ENCODE measurements around the gene CRB1. TPM values are rescaled to one million over a fixed set of nuclear protein-coding genes. Genes with fewer than 3 reads are reported as not detected.

Gene CRB1
- total RNA-seq, 2 experiments from 2014 or later = 0.09 TPM; not detected in 1

- Mint-ChIP-seq H3K27ac (no peak overlapping the region), H3K36me3 (no peaks in the 10 kb centered on the region), H3K4me3 (no peak overlapping the region), H3K9me3 (no peaks in the 10 kb centered on the region), H3K27me3 (peaks cover 8% of the 10 kb centered on the region), H3K4me1 (no peaks in the 10 kb centered on the region)
- POLR2A ChIA-PET = no interaction called here
- DNase-seq (no peak), ATAC-seq (ENCODE audit: low read depth) (no peak)
Measured at GRCh38 chr1:197444755-197445154, 176.7 kb downstream of the CRB1 start.

- Mint-ChIP-seq H3K9me3 (no peaks in the 10 kb centered on the region), H3K4me3 (no peak overlapping the region), H3K36me3 (no peaks in the 10 kb centered on the region), H3K27ac (no peak overlapping the region), H3K27me3 (no peaks in the 10 kb centered on the region), H3K4me1 (no peaks in the 10 kb centered on the region)
- ATAC-seq (ENCODE audit: low read depth) = no peak
- POLR2A ChIA-PET = no interaction called here
- DNase-seq = no peak
Measured at GRCh38 chr1:197448121-197448779, 180.2 kb downstream of the CRB1 start.

- Mint-ChIP-seq H3K36me3 (no peaks in the 10 kb centered on the region), H3K4me3 (no peak overlapping the region), H3K9me3 (no peaks in the 10 kb centered on the region), H3K27ac (no peak overlapping the region), H3K4me1 (no peaks in the 10 kb centered on the region), H3K27me3 (peaks cover 2% of the 10 kb centered on the region)
- ATAC-seq (ENCODE audit: low read depth) (no peak), DNase-seq (no peak)
- POLR2A ChIA-PET = no interaction called here
Measured at GRCh38 chr1:197451381-197451780, 183.3 kb downstream of the CRB1 start.

GRCh38 chr1:197453376-197454058 is 185.5 kb downstream of the CRB1 start:
- Mint-ChIP-seq H3K9me3 (no peaks in the 10 kb centered on the region), H3K4me1 (no peaks in the 10 kb centered on the region), H3K27me3 (peaks cover 2% of the 10 kb centered on the region), H3K4me3 (no peak overlapping the region), H3K36me3 (no peaks in the 10 kb centered on the region), H3K27ac (no peak overlapping the region)
- ATAC-seq (ENCODE audit: low read depth) = no peak
- POLR2A ChIA-PET = no interaction called here
- no peak for DNase-seq

- POLR2A ChIA-PET = no interaction called here
- ATAC-seq (ENCODE audit: low read depth) (no peak), DNase-seq (no peak)
- Mint-ChIP-seq H3K27me3 (peaks cover 6% of the 10 kb centered on the region), H3K27ac (no peak overlapping the region), H3K4me3 (no peak overlapping the region), H3K36me3 (no peaks in the 10 kb centered on the region), H3K9me3 (no peaks in the 10 kb centered on the region), H3K4me1 (no peaks in the 10 kb centered on the region)
Measured at GRCh38 chr1:197462539-197462938, 194.5 kb downstream of the CRB1 start.

GRCh38 chr1:197463142-197463541 is 195.1 kb downstream of the CRB1 start:
- ATAC-seq (ENCODE audit: low read depth) (no peak), DNase-seq (no peak)
- Mint-ChIP-seq H3K27me3 (peaks cover 8% of the 10 kb centered on the region), H3K4me1 (no peaks in the 10 kb centered on the region), H3K27ac (no peak overlapping the region), H3K4me3 (no peak overlapping the region), H3K9me3 (no peaks in the 10 kb centered on the region), H3K36me3 (no peaks in the 10 kb centered on the region)
- POLR2A ChIA-PET = no interaction called here

GRCh38 chr1:197464044-197464443 is 196.0 kb downstream of the CRB1 start:
- H3K9me3 Mint-ChIP-seq = no peaks in the 10 kb centered on the region
- no peaks in the 10 kb centered on the region for H3K36me3 Mint-ChIP-seq
- no peak overlapping the region for H3K27ac Mint-ChIP-seq
- H3K27me3 Mint-ChIP-seq = peaks cover 8% of the 10 kb centered on the region
- ATAC-seq (ENCODE audit: low read depth) = no peak
- no peak for DNase-seq
- H3K4me1 Mint-ChIP-seq = no peaks in the 10 kb centered on the region
- POLR2A ChIA-PET = no interaction called here
- H3K4me3 Mint-ChIP-seq = no peak overlapping the region

- no peak overlapping the region for H3K4me3 Mint-ChIP-seq
- H3K27ac Mint-ChIP-seq = no peak overlapping the region
- H3K9me3 Mint-ChIP-seq = no peaks in the 10 kb centered on the region
- DNase-seq (no peak), ATAC-seq (ENCODE audit: low read depth) (no peak)
- peaks cover 3% of the 10 kb centered on the region for H3K4me1 Mint-ChIP-seq
- POLR2A ChIA-PET = no interaction called here
- H3K27me3 Mint-ChIP-seq = peaks cover 8% of the 10 kb centered on the region
- H3K36me3 Mint-ChIP-seq = no peaks in the 10 kb centered on the region
Measured at GRCh38 chr1:197465528-197466327, 197.7 kb downstream of the CRB1 start.

GRCh38 chr1:197466813-197467212 is 198.8 kb downstream of the CRB1 start:
- peaks cover 3% of the 10 kb centered on the region for H3K4me1 Mint-ChIP-seq
- no peaks in the 10 kb centered on the region for H3K9me3 Mint-ChIP-seq
- H3K27ac Mint-ChIP-seq = no peak overlapping the region
- DNase-seq = no peak
- H3K27me3 Mint-ChIP-seq = peaks cover 9% of the 10 kb centered on the region
- H3K36me3 Mint-ChIP-seq = no peaks in the 10 kb centered on the region
- POLR2A ChIA-PET = no interaction called here
- no peak for ATAC-seq (ENCODE audit: low read depth)
- H3K4me3 Mint-ChIP-seq = no peak overlapping the region

GRCh38 chr1:197467881-197468280 is 199.8 kb downstream of the CRB1 start:
- POLR2A ChIA-PET = no interaction called here
- Mint-ChIP-seq H3K36me3 (no peaks in the 10 kb centered on the region), H3K27me3 (peaks cover 9% of the 10 kb centered on the region), H3K4me3 (no peak overlapping the region), H3K27ac (no peak overlapping the region), H3K4me1 (peaks cover 3% of the 10 kb centered on the region), H3K9me3 (no peaks in the 10 kb centered on the region)
- DNase-seq (no peak), ATAC-seq (ENCODE audit: low read depth) (no peak)

- no peaks in the 10 kb centered on the region for H3K36me3 Mint-ChIP-seq
- DNase-seq (no peak), ATAC-seq (ENCODE audit: low read depth) (no peak)
- H3K4me1 Mint-ChIP-seq = peaks cover 3% of the 10 kb centered on the region
- peaks cover 9% of the 10 kb centered on the region for H3K27me3 Mint-ChIP-seq
- H3K27ac Mint-ChIP-seq = no peak overlapping the region
- POLR2A ChIA-PET = no interaction called here
- no peak overlapping the region for H3K4me3 Mint-ChIP-seq
- H3K9me3 Mint-ChIP-seq = no peaks in the 10 kb centered on the region
Measured at GRCh38 chr1:197468543-197469175, 200.6 kb downstream of the CRB1 start.

- ATAC-seq (ENCODE audit: low read depth) (no peak), DNase-seq (no peak)
- Mint-ChIP-seq H3K4me1 (peaks cover 3% of the 10 kb centered on the region), H3K27me3 (peaks cover 9% of the 10 kb centered on the region), H3K9me3 (no peaks in the 10 kb centered on the region), H3K27ac (no peak overlapping the region), H3K36me3 (no peaks in the 10 kb centered on the region), H3K4me3 (no peak overlapping the region)
- POLR2A ChIA-PET = no interaction called here
Measured at GRCh38 chr1:197469620-197470210, 201.7 kb downstream of the CRB1 start.

GRCh38 chr1:197470330-197470729 is 202.3 kb downstream of the CRB1 start:
- DNase-seq (no peak), ATAC-seq (ENCODE audit: low read depth) (no peak)
- no peaks in the 10 kb centered on the region for H3K9me3 Mint-ChIP-seq
- H3K27ac Mint-ChIP-seq = no peak overlapping the region
- H3K36me3 Mint-ChIP-seq = no peaks in the 10 kb centered on the region
- POLR2A ChIA-PET = no interaction called here
- no peak overlapping the region for H3K4me3 Mint-ChIP-seq
- peaks cover 3% of the 10 kb centered on the region for H3K4me1 Mint-ChIP-seq
- H3K27me3 Mint-ChIP-seq = peaks cover 9% of the 10 kb centered on the region
